Measurements from ENCODE around the gene ABCG5. TPM values are rescaled to one million over a fixed set of nuclear protein-coding genes. Genes with fewer than 3 reads are reported as not detected.

ABCG5 gene
- total RNA-seq, 4 donors from 2014 or later, result not detected

DNA sequence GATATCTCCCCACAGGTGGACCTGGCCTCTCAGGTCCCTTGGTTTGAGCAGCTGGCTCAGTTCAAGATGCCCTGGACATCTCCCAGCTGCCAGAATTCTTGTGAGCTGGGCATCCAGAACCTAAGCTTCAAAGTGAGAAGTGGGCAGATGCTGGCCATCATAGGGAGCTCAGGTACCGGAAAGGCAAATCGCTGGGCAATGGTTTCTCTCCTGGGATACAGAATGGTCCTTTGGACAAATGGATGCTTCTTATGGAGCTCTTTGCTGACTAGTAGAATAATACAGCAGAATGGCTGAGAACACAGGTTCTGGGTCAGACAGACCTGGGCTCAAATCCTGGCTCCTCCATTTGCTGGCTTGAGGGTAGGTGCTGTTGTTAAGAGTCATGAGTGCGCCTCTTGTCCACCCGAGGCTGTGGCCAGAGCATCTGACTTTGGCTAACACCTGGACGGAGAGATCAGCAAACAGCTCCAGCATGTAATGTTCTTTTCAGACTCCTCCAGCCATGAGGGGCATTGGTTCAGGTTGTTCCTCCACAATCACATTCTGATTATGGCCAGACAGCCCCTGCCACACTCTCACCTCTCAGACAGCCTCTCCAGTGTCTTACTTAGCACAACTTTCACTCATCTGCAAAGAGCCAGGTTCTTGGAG lies 7.6 kb upstream of the ABCG5 start:
- in situ Hi-C loops (cut with MboI; ENCODE audit: low sequenced_read_pairs in 4 of 4), result no loop called here
- Histone ChIP-seq H3K27me3 (no peaks in the 10 kb centered on the region), H3K36me3 (no peaks in the 10 kb centered on the region), H3K4me3 (no peak overlapping the region), H3K9me3 (no peaks in the 10 kb centered on the region), H3K4me1 (no peaks in the 10 kb centered on the region), H3K27ac (no peak overlapping the region)
- ATAC-seq (no peak), DNase-seq (no peak)
- TF ChIP-seq, protein P1, sequence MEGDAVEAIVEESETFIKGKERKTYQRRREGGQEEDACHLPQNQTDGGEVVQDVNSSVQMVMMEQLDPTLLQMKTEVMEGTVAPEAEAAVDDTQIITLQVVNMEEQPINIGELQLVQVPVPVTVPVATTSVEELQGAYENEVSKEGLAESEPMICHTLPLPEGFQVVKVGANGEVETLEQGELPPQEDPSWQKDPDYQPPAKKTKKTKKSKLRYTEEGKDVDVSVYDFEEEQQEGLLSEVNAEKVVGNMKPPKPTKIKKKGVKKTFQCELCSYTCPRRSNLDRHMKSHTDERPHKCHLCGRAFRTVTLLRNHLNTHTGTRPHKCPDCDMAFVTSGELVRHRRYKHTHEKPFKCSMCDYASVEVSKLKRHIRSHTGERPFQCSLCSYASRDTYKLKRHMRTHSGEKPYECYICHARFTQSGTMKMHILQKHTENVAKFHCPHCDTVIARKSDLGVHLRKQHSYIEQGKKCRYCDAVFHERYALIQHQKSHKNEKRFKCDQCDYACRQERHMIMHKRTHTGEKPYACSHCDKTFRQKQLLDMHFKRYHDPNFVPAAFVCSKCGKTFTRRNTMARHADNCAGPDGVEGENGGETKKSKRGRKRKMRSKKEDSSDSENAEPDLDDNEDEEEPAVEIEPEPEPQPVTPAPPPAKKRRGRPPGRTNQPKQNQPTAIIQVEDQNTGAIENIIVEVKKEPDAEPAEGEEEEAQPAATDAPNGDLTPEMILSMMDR (IDR thresholded peaks at IDR 0.05 in 4 of 5, conservative IDR thresholded peaks at IDR 0.05 in 1 of 5), result no peak
- TF ChIP-seq POLR2A (IDR thresholded peaks at IDR 0.05), result no peak
- intact Hi-C loops (cut with DNase I; ENCODE audit: low total_unique reads), result no loop called here

DNA sequence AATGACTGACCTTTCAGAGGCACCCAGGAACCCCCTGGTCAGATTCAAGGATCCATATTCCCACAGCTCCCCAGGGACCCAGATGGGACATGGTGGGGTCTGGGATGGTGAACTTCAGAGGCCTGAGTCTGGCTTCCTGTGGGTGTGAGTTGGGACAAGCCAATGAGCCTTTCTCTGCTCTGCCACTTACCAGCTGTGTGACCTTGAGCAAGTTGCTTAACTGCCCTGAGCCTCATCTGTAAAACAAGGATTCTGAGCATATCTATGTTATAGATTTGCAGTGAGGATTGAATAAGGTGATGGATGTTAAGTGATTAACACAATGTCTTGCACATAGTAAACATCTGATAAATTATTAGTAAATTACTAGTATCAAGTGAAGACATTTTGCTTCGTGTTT lies 6.5 kb upstream of the ABCG5 start:
- no peaks in the 10 kb centered on the region for H3K9me3 ChIP-seq
- no peak overlapping the region for H3K4me3 ChIP-seq
- TF ChIP-seq, protein P1 (IDR thresholded peaks at IDR 0.05 in 4 of 5, conservative IDR thresholded peaks at IDR 0.05 in 1 of 5), result no peak
- no peak for TF ChIP-seq POLR2A (IDR thresholded peaks at IDR 0.05)
- no peak for DNase-seq
- no peaks in the 10 kb centered on the region for H3K4me1 ChIP-seq
- H3K27ac ChIP-seq, result no peak overlapping the region
- H3K27me3 ChIP-seq, result no peaks in the 10 kb centered on the region
- intact Hi-C loops (cut with DNase I; ENCODE audit: low total_unique reads), result no loop called here
- in situ Hi-C loops (cut with MboI; ENCODE audit: low sequenced_read_pairs in 4 of 4), result no loop called here
- no peak for ATAC-seq
- no peaks in the 10 kb centered on the region for H3K36me3 ChIP-seq

DNA sequence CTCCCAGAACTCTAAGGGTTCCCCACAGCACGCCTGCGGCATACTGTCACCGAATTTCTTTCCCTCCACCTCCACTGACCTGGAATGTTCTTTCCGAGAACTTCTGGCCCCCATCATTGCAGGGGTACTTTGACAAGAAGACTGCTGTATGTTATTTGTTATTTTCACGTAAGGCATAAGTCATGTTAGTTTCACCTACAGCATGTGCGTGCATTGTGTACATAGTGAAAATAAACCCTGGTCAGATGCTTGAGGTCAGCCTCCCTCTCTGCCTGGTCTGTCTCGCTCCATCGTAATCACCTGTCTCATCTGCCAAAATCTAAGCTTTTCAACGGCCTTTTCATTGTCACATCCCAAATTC lies 4.2 kb upstream of the ABCG5 start:
- in situ Hi-C loops (cut with MboI; ENCODE audit: low sequenced_read_pairs in 4 of 4), result no loop called here
- no peak overlapping the region for H3K27ac ChIP-seq
- H3K4me3 ChIP-seq, result no peak overlapping the region
- no peaks in the 10 kb centered on the region for H3K27me3 ChIP-seq
- intact Hi-C loops (cut with DNase I; ENCODE audit: low total_unique reads), result no loop called here
- TF ChIP-seq POLR2A (IDR thresholded peaks at IDR 0.05), result no peak
- TF ChIP-seq, protein P1 (IDR thresholded peaks at IDR 0.05 in 4 of 5, conservative IDR thresholded peaks at IDR 0.05 in 1 of 5), result no peak
- no peaks in the 10 kb centered on the region for H3K36me3 ChIP-seq
- no peaks in the 10 kb centered on the region for H3K4me1 ChIP-seq
- DNase-seq (no peak), ATAC-seq (no peak)
- H3K9me3 ChIP-seq, result no peaks in the 10 kb centered on the region

DNA sequence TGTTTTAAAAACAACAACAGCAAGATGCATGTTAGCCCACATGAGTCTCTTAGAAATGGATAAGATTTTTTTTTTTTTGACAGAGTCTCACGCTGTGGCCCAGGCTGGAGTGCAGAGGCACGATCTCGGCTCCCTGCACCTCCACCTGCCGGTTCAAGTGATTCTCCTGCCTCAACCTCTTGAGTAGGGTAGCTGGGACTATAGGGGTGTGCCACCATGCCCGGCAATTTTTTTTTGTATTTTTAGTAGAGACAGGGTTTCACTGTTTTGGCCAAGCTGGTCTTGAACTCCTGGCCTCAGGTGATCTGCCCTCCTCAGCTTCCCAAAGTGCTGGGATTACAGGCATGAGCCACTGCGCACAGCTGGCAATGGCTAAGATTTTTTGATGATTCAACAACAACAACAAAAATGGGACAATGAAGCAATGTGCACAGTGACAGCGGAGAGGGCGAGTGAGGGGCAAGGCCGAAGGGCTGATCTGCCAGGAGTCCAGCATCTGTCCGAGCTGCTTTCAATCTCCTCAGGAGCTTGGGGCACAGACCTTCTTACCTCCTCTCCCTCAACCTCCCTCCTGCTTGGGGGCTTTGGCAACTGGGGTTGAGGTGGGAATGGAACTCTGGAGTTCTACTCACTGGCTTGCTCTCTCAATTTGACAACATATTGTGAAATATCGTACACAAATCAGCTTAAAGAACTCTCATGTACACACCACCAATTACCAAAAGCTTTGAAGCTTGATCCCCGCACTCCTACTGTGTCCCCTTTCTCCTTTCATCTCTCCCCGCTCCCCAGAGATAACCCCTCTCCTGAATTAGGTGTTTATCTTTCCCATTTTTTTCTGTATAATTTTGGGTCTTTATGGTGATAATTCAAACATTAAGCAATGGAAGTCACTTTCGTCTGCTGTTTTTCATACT lies 3.6 kb upstream of the ABCG5 start:
- Histone ChIP-seq H3K27ac (no peak overlapping the region), H3K4me3 (no peak overlapping the region), H3K9me3 (no peaks in the 10 kb centered on the region), H3K36me3 (no peaks in the 10 kb centered on the region), H3K4me1 (no peaks in the 10 kb centered on the region), H3K27me3 (no peaks in the 10 kb centered on the region)
- DNase-seq (no peak), ATAC-seq (no peak)
- TF ChIP-seq, protein P1 (IDR thresholded peaks at IDR 0.05 in 4 of 5, conservative IDR thresholded peaks at IDR 0.05 in 1 of 5), result no peak
- TF ChIP-seq POLR2A (IDR thresholded peaks at IDR 0.05), result no peak
- intact Hi-C loops (cut with DNase I; ENCODE audit: low total_unique reads), result no loop called here
- in situ Hi-C loops (cut with MboI; ENCODE audit: low sequenced_read_pairs in 4 of 4), result no loop called here
